ENCODE data around the gene CTSA. TPM values are rescaled to one million over a fixed set of nuclear protein-coding genes. Genes with fewer than 3 reads are reported as not detected.

Gene CTSA
- total RNA-seq, 6 experiments from 2014 or later: 133 to 176 (median 155) TPM

DNA sequence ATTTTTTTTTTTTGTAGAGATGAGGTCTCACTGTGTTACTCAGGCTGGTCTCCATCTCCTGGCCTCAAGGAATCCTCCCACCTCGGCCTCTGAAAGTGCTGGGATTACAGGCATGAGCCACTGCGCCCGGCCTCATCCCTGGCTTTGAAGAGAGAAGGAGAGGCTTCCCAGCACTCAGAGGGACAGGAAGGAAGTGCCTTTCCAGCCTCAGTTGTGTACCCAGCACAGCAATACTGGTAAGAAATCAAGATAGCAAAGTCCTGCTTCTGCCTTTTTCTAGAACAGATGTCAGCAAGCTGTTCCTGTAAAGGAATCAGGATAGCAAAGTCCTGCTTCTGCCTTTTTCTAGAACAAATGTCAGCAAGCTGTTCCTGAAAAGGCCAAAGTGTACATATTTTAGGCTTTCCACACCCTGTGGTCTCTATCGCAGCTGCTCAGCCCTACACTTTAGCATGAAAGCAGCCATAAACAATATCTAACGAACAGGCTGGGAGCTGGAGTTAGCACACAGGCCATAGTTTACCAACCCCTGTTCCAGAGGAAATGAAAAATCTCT is 27.1 kb downstream of the CTSA start:
- H3K4me1 Mint-ChIP-seq (ENCODE audit: low read depth): peaks cover 24% of the 10 kb centered on the region
- DNase-seq: no peak
- H3K4me3 Mint-ChIP-seq: no peak overlapping the region
- H3K27ac Mint-ChIP-seq: no peak overlapping the region
- no peaks in the 10 kb centered on the region for H3K9me3 Mint-ChIP-seq
- H3K36me3 Mint-ChIP-seq (ENCODE audit: low read depth): no peaks in the 10 kb centered on the region
- TF ChIP-seq, protein P1, sequence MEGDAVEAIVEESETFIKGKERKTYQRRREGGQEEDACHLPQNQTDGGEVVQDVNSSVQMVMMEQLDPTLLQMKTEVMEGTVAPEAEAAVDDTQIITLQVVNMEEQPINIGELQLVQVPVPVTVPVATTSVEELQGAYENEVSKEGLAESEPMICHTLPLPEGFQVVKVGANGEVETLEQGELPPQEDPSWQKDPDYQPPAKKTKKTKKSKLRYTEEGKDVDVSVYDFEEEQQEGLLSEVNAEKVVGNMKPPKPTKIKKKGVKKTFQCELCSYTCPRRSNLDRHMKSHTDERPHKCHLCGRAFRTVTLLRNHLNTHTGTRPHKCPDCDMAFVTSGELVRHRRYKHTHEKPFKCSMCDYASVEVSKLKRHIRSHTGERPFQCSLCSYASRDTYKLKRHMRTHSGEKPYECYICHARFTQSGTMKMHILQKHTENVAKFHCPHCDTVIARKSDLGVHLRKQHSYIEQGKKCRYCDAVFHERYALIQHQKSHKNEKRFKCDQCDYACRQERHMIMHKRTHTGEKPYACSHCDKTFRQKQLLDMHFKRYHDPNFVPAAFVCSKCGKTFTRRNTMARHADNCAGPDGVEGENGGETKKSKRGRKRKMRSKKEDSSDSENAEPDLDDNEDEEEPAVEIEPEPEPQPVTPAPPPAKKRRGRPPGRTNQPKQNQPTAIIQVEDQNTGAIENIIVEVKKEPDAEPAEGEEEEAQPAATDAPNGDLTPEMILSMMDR (IDR thresholded peaks at IDR 0.05): no peak
- peaks cover 11% of the 10 kb centered on the region for H3K27me3 Mint-ChIP-seq (ENCODE audit: insufficient read depth)

DNA sequence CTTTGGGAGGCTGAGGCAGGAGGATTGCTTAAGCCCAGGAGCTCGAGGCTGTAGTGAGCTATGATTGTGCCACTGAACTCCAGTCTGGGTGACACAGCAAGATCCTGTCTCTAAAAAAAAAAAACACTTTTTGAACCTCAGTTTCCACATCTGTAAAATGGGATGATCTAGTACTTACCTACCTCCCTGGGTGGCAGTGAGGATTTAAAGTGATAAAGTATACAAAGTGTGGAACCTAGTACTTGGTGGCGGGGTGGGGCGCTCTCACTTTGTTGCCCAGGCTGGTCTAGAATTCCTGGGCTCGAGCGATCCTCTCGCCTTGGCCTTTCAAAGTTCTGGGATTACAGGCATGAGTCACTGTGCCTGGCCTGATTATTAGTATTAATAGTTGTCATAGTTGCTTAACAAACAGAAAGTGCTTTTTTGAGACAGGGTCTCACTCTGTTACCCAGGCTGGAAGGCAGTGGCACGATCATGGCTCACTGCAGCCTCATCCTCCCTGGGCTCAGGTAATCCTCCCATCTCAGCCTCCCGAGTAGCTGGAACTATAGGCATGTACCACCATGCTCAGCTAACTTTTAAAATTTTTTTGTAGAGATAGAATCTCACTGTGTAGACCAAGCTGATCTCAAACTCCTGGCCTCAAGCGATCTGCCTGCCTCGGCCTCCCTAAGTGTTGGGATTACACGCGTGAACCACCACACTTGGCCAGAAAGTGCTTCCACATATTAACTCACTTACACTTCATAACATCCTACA is 27.8 kb downstream of the CTSA start:
- Mint-ChIP-seq H3K4me3 (no peak overlapping the region), H3K9me3 (no peaks in the 10 kb centered on the region), H3K4me1 (ENCODE audit: low read depth) (peaks cover 24% of the 10 kb centered on the region), H3K27me3 (ENCODE audit: insufficient read depth) (peaks cover 11% of the 10 kb centered on the region), H3K36me3 (ENCODE audit: low read depth) (no peaks in the 10 kb centered on the region), H3K27ac (no peak overlapping the region)
- TF ChIP-seq, protein P1 (IDR thresholded peaks at IDR 0.05): no peak
- DNase-seq: no peak

DNA sequence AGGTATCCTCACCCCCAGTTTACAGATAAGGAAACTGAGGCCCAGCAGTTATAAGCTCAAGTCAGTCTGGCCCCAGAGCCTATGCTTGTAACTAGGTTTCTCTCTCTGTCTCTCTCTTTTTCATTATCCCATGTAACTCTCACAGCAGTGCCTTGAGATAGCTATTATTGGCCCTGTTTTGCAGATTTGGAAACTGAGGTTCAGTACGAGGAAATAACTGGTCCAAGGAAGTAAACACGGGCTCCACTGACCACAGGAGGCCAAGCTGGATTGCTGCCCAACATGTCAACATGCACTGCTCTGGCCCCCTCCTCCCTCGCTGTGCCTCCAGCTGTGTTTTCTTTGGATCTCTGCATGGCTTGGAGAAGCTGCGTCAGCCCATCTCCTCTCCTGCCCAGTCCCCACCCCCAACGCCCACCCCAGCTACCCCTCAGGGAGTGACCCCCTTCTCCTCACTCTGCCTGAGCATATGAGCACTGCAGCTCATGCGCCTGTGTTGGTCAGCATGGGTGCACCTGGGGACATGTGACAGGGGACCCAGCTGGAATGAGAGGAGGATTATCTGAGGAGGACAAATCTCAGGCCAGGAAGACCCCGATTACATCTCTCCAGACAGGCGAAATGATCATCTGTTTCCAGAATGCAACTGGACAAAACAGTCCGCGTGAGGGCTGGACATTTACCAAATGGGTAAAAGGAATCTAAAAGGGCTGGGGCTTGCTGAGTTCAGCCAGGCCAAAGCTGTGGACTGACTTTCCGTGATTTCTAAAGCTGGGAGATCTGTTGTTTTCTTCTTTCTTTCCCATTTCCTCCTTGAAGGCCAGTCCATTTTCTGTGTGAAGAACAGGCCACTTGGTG is 28.6 kb downstream of the CTSA start:
- Mint-ChIP-seq H3K27me3 (ENCODE audit: insufficient read depth) (peaks cover 9% of the 10 kb centered on the region), H3K27ac (no peak overlapping the region), H3K36me3 (ENCODE audit: low read depth) (no peaks in the 10 kb centered on the region), H3K9me3 (no peaks in the 10 kb centered on the region), H3K4me3 (no peak overlapping the region), H3K4me1 (ENCODE audit: low read depth) (peaks cover 30% of the 10 kb centered on the region)
- TF ChIP-seq, protein P1 (IDR thresholded peaks at IDR 0.05): no peak
- no peak for DNase-seq

DNA sequence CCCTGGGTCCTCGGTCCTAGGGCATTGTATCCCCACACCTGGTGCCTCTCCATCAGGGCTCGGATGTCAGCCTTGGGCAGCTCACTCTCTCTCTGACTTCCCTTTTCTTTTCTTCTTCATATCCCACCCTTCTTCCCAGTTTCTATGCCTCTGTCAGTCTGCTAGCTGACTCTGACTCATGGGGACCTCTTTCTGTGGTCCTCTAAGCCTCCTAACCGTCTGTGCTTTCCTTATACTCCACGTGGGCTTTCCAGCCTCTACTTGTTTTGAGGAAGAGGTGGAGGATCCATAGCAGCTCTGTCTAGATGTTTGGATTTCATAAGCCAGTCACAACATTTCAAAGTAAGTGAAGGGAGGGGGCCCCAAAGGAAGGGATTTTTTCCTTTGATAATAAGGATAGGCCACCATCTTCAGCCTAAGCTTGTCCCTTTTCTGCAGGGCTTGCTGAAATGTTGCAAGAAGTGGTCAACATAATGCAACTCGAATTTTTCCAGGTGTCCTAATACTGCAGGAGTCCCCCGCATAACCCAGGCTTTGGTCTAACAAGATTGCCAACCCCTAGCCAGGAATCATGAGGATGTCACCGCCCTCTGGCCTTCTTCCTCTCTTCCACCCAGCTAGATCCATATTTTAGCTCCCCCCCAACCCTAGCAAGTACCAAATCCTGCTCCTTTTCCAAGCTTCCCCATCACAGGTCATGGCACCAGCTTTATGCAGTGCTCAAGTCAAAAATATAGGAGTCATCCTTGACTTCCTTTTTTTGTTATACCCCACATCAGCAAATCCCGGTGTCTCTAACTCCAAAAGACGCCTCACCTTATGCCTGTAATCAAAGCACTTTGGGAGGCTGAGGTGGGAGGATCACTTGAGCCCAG is 29.6 kb downstream of the CTSA start:
- Mint-ChIP-seq H3K4me1 (ENCODE audit: low read depth) (peaks cover 30% of the 10 kb centered on the region), H3K27ac (no peak overlapping the region), H3K9me3 (no peaks in the 10 kb centered on the region), H3K27me3 (ENCODE audit: insufficient read depth) (peaks cover 8% of the 10 kb centered on the region), H3K4me3 (no peak overlapping the region), H3K36me3 (ENCODE audit: low read depth) (no peaks in the 10 kb centered on the region)
- TF ChIP-seq, protein P1 (IDR thresholded peaks at IDR 0.05): no peak
- DNase-seq: no peak

Data from HFFc6 (cell line).